Measurements from ENCODE around the gene TBC1D4.

GRCh38 chr13:75316427-75316826 is 165.5 kb downstream of the TBC1D4 start:
- no peak for TF ChIP-seq POLR2AphosphoS5 (IDR thresholded peaks at IDR 0.05; ENCODE audit: low read depth, low read length)
- no peak for TF ChIP-seq SIN3A (IDR thresholded peaks at IDR 0.05; ENCODE audit: borderline replicate concordance, insufficient read depth, low read length)
- no peak for TF ChIP-seq REST (IDR thresholded peaks at IDR 0.05; ENCODE audit: insufficient read depth in 1 of 2, low read depth in 2 of 2, low read length in 2 of 2)
